ENCODE data around the gene KIFC3.

GRCh38 chr16:57771141-57771785, 31.0 kb downstream of the KIFC3 start:
- TF ChIP-seq CTCF (IDR thresholded peaks at IDR 0.05) (no peak), POLR2A (IDR thresholded peaks at IDR 0.05) (no peak)

Measured in vagina (tissue), 2 donors.